ENCODE data around the gene PPP1R26. TPM values are rescaled to one million over a fixed set of nuclear protein-coding genes. Genes with fewer than 3 reads are reported as not detected.

PPP1R26 gene
- total and polyA plus RNA-seq, 2 of the 13 experiments (the other 11 are each of a cell fraction or from before 2014, with no cell fraction given): 8.6 to 11.6 TPM

DNA sequence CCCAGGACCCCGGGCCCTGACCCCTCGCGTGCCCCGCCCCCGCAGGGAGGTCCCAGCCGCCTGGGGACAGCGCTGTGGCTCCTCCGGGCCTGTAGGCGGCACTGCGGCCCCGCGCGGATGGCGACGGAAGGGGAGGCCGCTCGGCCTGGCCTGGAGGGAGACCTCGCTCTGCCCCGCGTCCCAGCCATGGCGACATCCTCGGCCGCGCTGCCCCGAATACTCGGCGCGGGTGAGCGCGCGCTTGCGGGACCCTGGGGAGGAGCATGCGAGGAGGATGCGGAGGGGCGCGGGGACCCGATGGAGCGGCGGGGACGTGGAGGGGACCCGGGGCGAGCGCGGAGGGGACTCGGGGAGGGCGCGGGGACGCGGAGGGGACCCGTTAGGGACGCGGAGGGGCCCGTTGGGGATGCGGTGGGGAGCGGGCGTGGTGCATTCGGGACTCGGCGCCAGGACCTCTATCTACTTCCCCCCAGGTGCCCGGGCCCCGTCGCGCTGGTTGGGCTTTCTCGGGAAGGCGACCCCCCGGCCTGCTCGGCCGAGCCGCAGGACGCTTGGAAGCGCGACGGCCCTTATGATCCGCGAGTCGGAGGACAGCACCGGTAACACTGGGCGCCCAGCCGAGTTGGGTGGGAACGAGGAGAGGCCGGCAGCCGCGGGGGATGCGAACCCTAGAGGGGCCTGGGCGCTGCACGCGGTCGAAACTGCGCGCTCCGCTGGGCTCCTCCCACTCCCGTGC lies 21.1 kb downstream of the PPP1R26 start, which contains the start of gene MRPS2 (continued):
- TF ChIP-seq HDAC2 (CRISPR knock-in tag; IDR thresholded peaks at IDR 0.05) (peak; percentile 68), MEIS2 (CRISPR knock-in tag; IDR thresholded peaks at IDR 0.05) (peak; percentile 84), ZBTB8A (CRISPR knock-in tag; IDR thresholded peaks at IDR 0.05; ENCODE audit: borderline replicate concordance, low read depth) (0 out of 2 replicates have a peak, but pooled peaks have one; percentile 27), ELF1 (CRISPR knock-in tag; IDR thresholded peaks at IDR 0.05) (no peak), SMARCE1 (IDR thresholded peaks at IDR 0.05; ENCODE audit: borderline replicate concordance) (no peak), AGO1 (IDR thresholded peaks at IDR 0.05; ENCODE audit: low read depth, low read length, poor library complexity, severe bottlenecking) (no peak), FOXA3 (CRISPR knock-in tag; IDR thresholded peaks at IDR 0.05) (peak; percentile 71; the same call in 1 of the 2 replicates), ZNF562 (CRISPR knock-in tag; IDR thresholded peaks at IDR 0.05; ENCODE audit: borderline replicate concordance) (no peak), CREB1 (IDR thresholded peaks at IDR 0.05) (no peak), CREB1 (CRISPR knock-in tag; IDR thresholded peaks at IDR 0.05) (no peak), MIXL1 (CRISPR knock-in tag; IDR thresholded peaks at IDR 0.05) (peak; percentile 37; the same call in 1 of the 2 replicates), PRPF4 (IDR thresholded peaks at IDR 0.05; ENCODE audit: low read depth, low read length, poor library complexity, severe bottlenecking) (no peak), SIN3A (IDR thresholded peaks at IDR 0.05; ENCODE audit: borderline replicate concordance, low read depth, low read length) (peak; percentile 28; the same call in 1 of the 2 replicates)
- TF ChIP-seq, protein P1, sequence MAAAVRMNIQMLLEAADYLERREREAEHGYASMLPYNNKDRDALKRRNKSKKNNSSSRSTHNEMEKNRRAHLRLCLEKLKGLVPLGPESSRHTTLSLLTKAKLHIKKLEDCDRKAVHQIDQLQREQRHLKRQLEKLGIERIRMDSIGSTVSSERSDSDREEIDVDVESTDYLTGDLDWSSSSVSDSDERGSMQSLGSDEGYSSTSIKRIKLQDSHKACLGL (CRISPR knock-in tag; IDR thresholded peaks at IDR 0.05): peak; percentile 84
- TF ChIP-seq, protein P2, sequence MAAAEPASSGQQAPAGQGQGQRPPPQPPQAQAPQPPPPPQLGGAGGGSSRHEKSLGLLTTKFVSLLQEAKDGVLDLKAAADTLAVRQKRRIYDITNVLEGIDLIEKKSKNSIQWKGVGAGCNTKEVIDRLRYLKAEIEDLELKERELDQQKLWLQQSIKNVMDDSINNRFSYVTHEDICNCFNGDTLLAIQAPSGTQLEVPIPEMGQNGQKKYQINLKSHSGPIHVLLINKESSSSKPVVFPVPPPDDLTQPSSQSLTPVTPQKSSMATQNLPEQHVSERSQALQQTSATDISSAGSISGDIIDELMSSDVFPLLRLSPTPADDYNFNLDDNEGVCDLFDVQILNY (CRISPR knock-in tag; conservative IDR thresholded peaks at IDR 0.05): peak; percentile 57; the same call in 1 of the 2 replicates
- TF ChIP-seq, protein P3, sequence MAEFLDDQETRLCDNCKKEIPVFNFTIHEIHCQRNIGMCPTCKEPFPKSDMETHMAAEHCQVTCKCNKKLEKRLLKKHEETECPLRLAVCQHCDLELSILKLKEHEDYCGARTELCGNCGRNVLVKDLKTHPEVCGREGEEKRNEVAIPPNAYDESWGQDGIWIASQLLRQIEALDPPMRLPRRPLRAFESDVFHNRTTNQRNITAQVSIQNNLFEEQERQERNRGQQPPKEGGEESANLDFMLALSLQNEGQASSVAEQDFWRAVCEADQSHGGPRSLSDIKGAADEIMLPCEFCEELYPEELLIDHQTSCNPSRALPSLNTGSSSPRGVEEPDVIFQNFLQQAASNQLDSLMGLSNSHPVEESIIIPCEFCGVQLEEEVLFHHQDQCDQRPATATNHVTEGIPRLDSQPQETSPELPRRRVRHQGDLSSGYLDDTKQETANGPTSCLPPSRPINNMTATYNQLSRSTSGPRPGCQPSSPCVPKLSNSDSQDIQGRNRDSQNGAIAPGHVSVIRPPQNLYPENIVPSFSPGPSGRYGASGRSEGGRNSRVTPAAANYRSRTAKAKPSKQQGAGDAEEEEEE (CRISPR knock-in tag; IDR thresholded peaks at IDR 0.05; ENCODE audit: borderline replicate concordance): no peak
- TF ChIP-seq, protein P4, sequence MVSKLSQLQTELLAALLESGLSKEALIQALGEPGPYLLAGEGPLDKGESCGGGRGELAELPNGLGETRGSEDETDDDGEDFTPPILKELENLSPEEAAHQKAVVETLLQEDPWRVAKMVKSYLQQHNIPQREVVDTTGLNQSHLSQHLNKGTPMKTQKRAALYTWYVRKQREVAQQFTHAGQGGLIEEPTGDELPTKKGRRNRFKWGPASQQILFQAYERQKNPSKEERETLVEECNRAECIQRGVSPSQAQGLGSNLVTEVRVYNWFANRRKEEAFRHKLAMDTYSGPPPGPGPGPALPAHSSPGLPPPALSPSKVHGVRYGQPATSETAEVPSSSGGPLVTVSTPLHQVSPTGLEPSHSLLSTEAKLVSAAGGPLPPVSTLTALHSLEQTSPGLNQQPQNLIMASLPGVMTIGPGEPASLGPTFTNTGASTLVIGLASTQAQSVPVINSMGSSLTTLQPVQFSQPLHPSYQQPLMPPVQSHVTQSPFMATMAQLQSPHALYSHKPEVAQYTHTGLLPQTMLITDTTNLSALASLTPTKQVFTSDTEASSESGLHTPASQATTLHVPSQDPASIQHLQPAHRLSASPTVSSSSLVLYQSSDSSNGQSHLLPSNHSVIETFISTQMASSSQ (IDR thresholded peaks at IDR 0.05; ENCODE audit: low read depth): no peak
- TF ChIP-seq, protein P4 (CRISPR knock-in tag; IDR thresholded peaks at IDR 0.05; ENCODE audit: borderline replicate concordance): peak; percentile 64; the same call in 1 of the 2 replicates
- TF ChIP-seq, protein P5, sequence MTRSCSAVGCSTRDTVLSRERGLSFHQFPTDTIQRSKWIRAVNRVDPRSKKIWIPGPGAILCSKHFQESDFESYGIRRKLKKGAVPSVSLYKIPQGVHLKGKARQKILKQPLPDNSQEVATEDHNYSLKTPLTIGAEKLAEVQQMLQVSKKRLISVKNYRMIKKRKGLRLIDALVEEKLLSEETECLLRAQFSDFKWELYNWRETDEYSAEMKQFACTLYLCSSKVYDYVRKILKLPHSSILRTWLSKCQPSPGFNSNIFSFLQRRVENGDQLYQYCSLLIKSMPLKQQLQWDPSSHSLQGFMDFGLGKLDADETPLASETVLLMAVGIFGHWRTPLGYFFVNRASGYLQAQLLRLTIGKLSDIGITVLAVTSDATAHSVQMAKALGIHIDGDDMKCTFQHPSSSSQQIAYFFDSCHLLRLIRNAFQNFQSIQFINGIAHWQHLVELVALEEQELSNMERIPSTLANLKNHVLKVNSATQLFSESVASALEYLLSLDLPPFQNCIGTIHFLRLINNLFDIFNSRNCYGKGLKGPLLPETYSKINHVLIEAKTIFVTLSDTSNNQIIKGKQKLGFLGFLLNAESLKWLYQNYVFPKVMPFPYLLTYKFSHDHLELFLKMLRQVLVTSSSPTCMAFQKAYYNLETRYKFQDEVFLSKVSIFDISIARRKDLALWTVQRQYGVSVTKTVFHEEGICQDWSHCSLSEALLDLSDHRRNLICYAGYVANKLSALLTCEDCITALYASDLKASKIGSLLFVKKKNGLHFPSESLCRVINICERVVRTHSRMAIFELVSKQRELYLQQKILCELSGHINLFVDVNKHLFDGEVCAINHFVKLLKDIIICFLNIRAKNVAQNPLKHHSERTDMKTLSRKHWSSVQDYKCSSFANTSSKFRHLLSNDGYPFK (CRISPR knock-in tag; IDR thresholded peaks at IDR 0.05; ENCODE audit: borderline replicate concordance): peak; percentile 64

Measured in HepG2 (cell line).